Fibroblast of the conjunctiva (primary cell): Measurements from ENCODE around the gene KRT6B.
"Not testable (repeated sequence)": the region's sequence is repeated elsewhere in the genome, so short reads cannot be mapped to it uniquely, and the experiment has no call there.

Experiments
- DNase-seq: peaks from one replicate; pipeline ENCODE4 v3.0.0-alpha.2; 2010; ENCODE audit warnings: low read depth

The KRT6B gene

GRCh38 chr12:52469853-52470252, 17.9 kb upstream of the KRT6B start:
- no peak for DNase-seq

DNA sequence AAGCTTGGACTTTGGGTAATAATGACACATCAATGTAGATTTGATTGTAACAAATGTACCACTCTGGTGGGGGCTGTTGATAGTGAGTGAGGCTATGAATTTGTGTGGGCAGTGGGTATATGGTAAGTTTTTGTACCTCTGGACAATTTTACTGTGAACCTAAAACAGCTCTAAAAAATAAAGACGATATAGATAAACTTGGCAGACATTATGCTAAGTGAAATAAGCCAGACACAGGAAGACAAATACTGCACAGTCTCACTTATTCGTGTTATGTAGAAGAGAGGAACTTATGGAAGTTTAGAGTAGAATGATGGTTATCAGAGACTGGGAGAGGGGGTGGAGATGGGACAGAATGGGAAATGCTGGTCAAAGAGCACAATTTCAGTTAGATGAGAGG, 13.0 kb upstream of the KRT6B start:
- no peak for DNase-seq

DNA sequence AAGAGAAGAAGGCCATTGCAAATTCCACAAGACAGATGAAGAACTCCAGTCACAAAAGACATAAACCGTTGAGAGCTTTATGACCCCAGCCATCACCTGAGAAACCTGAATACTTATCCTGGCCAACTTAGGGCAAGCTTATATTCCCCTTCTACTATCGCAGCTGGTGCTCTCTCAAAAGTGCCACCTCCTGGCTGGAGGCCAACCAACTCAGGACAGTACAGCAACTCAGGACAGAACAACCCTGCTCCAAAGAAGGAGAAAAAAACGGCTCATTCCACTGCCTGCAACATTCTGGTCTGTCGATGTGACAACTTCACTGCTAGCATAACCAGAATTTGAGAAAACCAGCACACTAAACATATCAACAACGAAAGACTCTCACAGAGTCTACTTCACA, 9.7 kb upstream of the KRT6B start:
- no peak for DNase-seq

GRCh38 chr12:52458861-52459260, 6.9 kb upstream of the KRT6B start:
- DNase-seq: no peak

GRCh38 chr12:52455821-52456220, 3.9 kb upstream of the KRT6B start:
- no peak for DNase-seq

DNA sequence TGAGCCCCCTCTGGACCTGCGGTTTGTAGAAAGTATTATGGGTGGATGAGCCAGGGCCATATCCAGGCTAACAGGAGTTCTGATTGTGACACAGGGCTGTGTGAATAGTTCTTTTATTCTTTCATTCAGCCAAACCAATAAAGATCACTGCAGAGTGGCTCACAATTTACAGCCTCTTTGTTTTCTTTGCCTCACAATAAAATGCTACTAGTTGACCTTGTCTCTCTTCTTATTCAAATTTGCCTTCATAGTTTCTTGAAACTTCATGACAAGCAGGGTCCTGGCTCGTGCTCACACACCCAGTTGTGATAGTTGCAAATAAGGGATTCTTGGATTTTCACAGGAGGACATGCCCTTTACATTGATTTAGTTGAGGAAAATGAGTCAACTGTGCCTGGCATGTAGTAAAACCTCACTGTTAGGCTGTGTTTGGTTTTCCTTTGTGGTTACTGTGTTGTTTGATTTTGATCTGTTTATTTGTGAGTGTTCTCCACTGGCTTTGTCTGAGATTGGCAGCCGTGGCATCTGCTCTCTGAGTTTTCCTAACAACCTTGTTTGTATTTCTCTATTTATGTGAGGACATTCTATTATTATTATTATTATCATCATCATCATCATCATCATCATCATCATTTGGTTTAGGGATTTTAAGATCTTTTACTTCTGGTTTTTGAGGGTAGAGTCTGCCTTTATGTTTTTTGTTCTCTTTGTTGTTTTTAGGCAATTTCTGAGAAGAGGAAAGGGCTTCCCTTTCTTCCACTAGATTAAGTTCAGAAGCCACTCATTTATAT, 2.7 kb upstream of the KRT6B start:
- no peak for DNase-seq

DNA sequence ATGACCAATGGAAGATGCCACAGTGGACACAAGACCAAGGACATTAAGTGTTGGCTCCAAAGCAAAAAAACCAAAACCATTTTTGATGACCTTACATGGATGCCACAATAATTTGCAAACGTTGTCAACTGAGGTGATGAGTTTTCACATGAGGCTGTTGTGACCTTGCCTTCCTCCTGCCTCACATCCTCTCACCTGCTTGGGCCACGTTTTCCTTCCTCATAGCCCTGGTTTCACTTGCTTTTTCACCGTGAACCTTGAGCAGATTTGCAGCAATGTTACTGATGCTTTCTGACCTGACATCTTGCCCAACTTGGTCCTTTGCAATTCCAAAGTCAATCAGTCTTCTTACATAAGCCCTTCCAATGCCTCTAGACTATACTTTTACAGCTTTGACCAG, 3.7 kb downstream of the KRT6B start:
- DNase-seq: no peak

GRCh38 chr12:52447196-52447595, 4.8 kb downstream of the KRT6B start:
- not testable (repeated sequence) for DNase-seq

- DNase-seq: no peak
These were observed 5.4 kb downstream of the KRT6B start for GRCh38 chr12:52446367-52447045.

DNA sequence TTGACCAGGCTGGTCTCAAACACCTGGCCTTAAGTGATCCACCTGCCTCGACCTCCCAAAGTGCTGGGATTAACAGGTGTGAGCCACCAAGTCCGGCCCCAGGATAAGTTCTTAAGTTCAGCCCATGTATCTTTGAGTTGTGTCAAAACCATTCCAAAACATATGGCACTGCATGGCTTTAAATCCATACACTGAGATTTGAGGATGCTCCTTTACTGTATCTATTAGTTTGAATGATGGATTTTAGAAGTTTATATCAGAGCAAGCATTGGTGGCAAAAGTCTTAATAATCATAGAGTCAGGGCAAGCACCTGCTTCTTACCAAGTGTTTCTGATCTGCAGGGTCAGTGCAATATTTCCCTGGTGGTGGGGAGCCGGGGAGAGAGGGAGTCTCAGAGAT, 6.1 kb downstream of the KRT6B start:
- no peak for DNase-seq

- no peak for DNase-seq
These were observed 7.0 kb downstream of the KRT6B start for GRCh38 chr12:52444647-52445595.

GRCh38 chr12:52443966-52444365, 8.0 kb downstream of the KRT6B start:
- no peak for DNase-seq

DNA sequence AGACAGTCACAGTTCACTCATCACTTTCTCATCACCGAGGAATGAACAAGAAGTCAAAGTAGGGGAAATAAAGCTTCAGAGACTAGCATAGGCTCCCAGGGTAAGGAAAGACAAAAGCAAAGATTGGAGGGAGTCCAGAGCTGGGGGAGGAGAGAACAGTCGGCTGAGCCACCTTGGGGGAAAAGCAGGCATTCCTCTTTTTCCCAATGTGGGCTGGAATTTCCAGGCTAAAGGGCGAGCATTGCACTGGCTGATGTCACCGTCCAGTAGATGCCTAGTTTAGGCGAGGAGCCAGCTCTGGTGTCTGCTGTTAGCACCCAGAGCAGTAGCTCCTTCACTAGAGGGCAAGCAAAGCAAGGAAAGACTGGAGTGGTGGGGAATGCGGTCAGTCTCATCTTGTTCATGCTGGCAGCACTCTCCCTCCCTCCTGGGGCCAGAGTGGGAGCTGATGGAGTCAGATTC, 9.3 kb downstream of the KRT6B start:
- DNase-seq: peak; percentile 35

DNA sequence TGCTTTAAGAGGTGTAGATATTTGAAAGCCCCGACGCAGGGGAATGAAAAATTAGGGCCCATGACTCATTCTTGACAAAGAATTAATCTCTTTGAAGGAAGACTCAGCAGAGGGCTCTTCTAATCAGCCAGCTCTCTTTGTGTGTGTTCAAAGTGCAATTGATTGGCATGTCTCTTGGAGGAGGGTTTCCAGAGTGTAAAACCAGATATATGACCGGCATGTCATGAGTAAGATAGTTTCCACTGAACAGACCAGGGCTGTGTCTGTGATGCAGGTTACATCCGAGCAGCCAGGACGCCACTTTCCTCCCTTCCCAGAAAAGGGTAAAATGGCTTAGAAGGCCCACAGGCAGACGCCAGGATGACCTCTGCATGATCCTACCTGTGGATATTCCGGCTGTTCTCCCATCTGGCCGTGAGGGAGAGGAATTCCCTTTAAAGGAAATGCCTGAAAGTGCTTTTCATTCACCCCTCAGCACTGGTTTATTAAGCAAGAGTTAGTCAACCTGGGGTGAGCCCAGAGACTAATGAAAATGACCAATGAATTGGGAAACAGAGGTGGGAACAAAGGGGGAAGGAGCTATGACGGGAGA, 10.5 kb downstream of the KRT6B start:
- no peak for DNase-seq

GRCh38 chr12:52440821-52441319, 11.1 kb downstream of the KRT6B start:
- DNase-seq: no peak

DNA sequence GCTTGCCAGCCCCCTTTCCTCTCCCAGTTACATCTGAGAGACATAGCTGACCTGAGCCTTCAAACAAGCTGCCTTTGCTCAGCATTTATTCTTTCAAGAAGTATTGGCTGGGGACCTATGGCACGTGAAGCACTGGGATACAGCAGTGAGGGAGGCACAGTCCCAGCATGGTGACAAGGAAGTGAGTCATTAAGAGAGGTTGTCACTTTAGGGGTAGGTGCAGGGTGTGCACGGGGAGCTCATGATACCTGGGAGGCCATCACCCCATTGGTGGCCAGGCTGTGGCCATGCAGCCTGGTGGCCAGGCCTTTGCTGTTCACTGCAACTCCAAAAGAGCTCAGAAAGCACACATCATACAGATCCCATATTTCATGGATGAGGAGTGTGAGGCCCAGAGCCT, 12.1 kb downstream of the KRT6B start:
- no peak for DNase-seq

DNA sequence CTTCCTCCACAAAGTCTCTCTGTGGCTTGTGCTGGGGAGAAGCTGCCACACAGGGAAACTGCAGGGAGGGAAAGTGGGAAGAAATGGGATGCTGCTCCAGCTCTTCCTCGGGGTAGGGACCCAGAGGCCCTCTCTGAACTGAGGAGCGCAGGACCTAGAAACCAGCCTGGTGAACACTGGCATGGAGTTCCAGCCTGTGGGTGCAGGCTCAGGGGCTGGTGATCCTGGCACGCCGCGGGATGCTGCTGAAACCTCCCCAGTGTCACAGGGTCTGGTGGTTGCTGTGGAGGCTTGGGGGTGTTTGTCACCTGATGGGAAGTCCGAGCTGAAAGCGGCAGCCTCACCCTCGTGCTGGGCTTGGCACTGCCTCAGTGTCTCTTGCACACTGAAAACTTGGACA, 12.5 kb downstream of the KRT6B start:
- no peak for DNase-seq

DNA sequence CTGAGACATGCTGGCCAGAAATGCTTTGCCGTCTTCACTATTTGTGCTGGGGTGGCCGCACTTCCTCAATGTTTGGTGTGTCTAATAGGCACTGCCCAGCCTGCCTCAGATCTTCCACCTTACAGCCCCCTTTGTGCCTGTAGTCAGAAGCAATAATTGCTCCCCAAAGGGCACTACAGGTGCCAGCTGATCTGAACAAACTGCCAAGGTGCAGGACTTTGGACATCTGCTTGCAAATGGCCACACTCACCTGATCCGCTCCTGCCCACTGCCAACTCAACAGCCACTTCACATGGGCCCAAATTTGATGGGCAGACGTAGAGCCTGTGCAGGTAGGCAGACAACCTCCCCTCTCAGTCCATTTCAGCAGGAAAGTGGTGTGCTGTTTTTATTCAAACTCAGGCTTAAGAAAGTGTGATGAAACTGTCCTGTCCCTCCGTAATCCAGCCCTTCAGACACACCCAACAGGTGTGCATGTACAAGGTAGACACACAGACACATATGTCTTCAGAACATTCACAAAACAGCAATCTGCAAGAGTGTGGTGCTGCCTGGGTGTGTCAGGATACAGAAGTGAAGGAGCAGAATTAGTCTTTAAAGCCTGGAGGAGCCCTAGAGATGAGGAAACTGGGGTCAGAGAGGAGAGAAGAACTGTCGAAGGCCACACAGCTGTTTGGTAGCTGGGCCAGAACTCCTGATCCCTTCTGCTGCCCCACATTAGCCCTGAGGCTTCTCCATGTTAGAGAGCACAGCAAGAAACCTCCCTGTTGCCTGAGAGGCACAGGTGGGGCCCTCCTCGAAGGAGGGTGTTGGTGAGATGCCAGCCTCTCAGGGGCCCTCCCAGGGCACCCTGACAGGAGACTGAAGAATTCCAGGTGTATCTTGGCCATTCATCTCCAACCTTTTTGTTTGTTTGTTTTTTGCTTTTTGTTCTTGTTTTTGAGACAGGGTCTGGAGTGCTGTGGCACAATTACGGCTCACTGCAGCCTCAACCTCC, 13.3 kb downstream of the KRT6B start:
- no peak for DNase-seq

DNA sequence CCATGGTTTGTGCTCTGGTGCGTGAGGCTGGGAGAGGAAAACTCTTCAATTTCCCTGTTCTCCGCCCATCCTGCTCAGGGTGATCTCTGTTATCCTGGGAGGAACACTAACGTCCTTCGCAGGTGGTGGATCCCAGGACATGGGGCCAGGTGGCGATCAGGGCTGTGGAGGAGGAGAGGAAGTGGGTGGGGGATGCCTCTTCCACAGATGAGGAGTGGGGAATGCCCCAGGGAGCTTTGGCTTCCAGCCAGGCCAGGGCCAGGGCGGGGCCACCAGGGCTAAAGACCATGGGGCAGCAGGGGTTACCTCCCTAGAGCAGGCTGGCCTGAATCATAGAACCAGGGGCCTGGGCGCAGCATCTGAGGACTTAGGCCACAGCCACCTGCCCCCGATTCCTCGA, 14.4 kb downstream of the KRT6B start:
- DNase-seq: no peak

DNA sequence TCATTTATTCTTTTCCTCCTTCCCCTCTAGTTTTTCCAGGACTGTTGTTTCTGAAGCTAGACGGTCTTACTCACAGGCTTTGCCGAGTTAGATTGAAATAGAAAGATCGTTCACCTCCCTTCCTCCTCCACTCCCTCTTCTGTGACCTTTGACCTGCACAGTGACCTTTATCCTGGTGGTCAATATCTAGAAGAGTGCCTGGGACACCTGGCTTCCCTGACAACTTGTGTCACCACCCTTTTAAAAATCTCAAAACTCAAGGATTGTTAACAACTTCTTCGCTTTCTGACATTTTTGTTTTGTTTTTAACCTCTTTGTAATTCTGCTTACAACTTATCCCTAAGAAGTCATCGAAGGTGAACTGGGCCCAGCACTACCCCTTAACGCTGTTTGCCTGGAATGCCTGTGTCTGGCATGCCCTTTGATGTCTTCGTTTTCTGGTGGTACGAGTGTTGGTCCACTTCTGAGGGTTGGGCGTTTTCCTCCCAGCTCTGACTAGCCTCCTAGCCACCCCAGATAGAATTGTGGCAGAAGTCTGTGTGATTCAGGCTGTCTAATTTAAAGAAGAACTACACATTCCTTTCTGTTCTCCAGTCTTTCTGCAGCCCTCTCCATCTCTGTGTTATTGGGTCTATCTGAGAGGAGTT, 15.0 kb downstream of the KRT6B start:
- DNase-seq: no peak
